ENCODE data around the gene SCNN1B. TPM values are rescaled to one million over a fixed set of nuclear protein-coding genes. Genes with fewer than 3 reads are reported as not detected.
"Not testable (repeated sequence)": the region's sequence is repeated elsewhere in the genome, so short reads cannot be mapped to it uniquely, and the experiment has no call there.

The SCNN1B gene
- total RNA-seq, 2 experiments from 2014 or later = not detected

- ChIA-PET CTCF (no interaction called here), POLR2A (no interaction called here)
Measured at GRCh38 chr16:23395732-23396131, 93.6 kb downstream of the SCNN1B start.

- ChIA-PET CTCF (no interaction called here), POLR2A (no interaction called here)
Measured at GRCh38 chr16:23397464-23397863, 95.4 kb downstream of the SCNN1B start.

- ChIA-PET POLR2A (interaction anchor here (0.6 kb wide), 1 partner anchor 242 kb away, joined by 4 read pairs; no protein-coding TSS in a partner anchor), CTCF (no interaction called here)
Measured at GRCh38 chr16:23398987-23399805, 97.1 kb downstream of the SCNN1B start.

GRCh38 chr16:23400447-23400846, 98.3 kb downstream of the SCNN1B start:
- CTCF ChIA-PET, POLR2A ChIA-PET: not testable (repeated sequence)

- CTCF ChIA-PET = no interaction called here
- POLR2A ChIA-PET = no interaction called here
Measured at GRCh38 chr16:23401139-23401538, 99.0 kb downstream of the SCNN1B start.

GRCh38 chr16:23402100-23402499, 100.0 kb downstream of the SCNN1B start:
- POLR2A ChIA-PET = no interaction called here
- CTCF ChIA-PET = no interaction called here

GRCh38 chr16:23403547-23403946, 101.4 kb downstream of the SCNN1B start:
- ChIA-PET CTCF (interaction anchor here (0.6 to 1.2 kb wide), 2 partner anchors 31 to 195 kb away, joined by 3 read pairs; no protein-coding TSS in a partner anchor), POLR2A (no interaction called here)

GRCh38 chr16:23406024-23406423, 103.9 kb downstream of the SCNN1B start:
- CTCF ChIA-PET = interaction anchor here (0.6 kb wide), 1 partner anchor 28 kb away, joined by 3 read pairs; no protein-coding TSS in a partner anchor

GRCh38 chr16:23406546-23407240, 104.6 kb downstream of the SCNN1B start:
- POLR2A ChIA-PET = no interaction called here
- CTCF ChIA-PET = interaction anchor here (0.6 to 0.8 kb wide), 2 partner anchors 28 to 45 kb away, joined by 3 read pairs; no protein-coding TSS in a partner anchor

More at GRCh38 chr16:23406024-23406423, 103.9 kb downstream of the SCNN1B start:
- POLR2A ChIA-PET = no interaction called here

GRCh38 chr16:23407436-23408127, 105.5 kb downstream of the SCNN1B start:
- ChIA-PET CTCF (interaction anchor here (0.8 kb wide), 1 partner anchor 44 kb away, joined by 3 read pairs; no protein-coding TSS in a partner anchor), POLR2A (no interaction called here)

- CTCF ChIA-PET = no interaction called here
- POLR2A ChIA-PET = no interaction called here
Measured at GRCh38 chr16:23408242-23408822, 106.2 kb downstream of the SCNN1B start.

- ChIA-PET CTCF (no interaction called here), POLR2A (no interaction called here)
Measured at GRCh38 chr16:23408823-23409298, 106.8 kb downstream of the SCNN1B start.

GRCh38 chr16:23409522-23409921, 107.4 kb downstream of the SCNN1B start:
- ChIA-PET POLR2A (no interaction called here), CTCF (no interaction called here)

GRCh38 chr16:23410176-23410575, 108.1 kb downstream of the SCNN1B start:
- ChIA-PET CTCF (interaction anchor here (0.6 kb wide), 1 partner anchor 9 kb away, joined by 4 read pairs; no protein-coding TSS in a partner anchor), POLR2A (no interaction called here)

- POLR2A ChIA-PET = no interaction called here
- CTCF ChIA-PET = interaction anchor here (1.5 kb wide), 1 partner anchor 19 kb away, joined by 3 read pairs; no protein-coding TSS in a partner anchor
Measured at GRCh38 chr16:23414731-23415130, 112.6 kb downstream of the SCNN1B start.

GRCh38 chr16:23416816-23417215, 114.7 kb downstream of the SCNN1B start:
- CTCF ChIA-PET = no interaction called here
- POLR2A ChIA-PET = no interaction called here

GRCh38 chr16:23420011-23420410, 117.9 kb downstream of the SCNN1B start:
- POLR2A ChIA-PET = no interaction called here
- CTCF ChIA-PET = interaction anchor here (0.7 to 1.3 kb wide), 2 partner anchors 16 to 963 kb away, joined by 3 to 4 read pairs; no protein-coding TSS in a partner anchor

GRCh38 chr16:23423496-23424049, 121.5 kb downstream of the SCNN1B start:
- ChIA-PET CTCF (interaction anchor here (1.4 kb wide), 2 partner anchors 10 to 11 kb away, joined by 4 to 5 read pairs; no protein-coding TSS in a partner anchor), POLR2A (no interaction called here)

- POLR2A ChIA-PET = no interaction called here
- CTCF ChIA-PET = interaction anchor here (1.4 kb wide), 2 partner anchors 9 to 10 kb away, joined by 4 to 5 read pairs; no protein-coding TSS in a partner anchor
Measured at GRCh38 chr16:23424292-23424958, 122.3 kb downstream of the SCNN1B start.

Data from activated CD8-positive, alpha-beta memory T cell treated with anti-CD3 and anti-CD28 coated beads for 36 hours (primary cell).